ENCODE measurements around the gene MLLT3.

DNA sequence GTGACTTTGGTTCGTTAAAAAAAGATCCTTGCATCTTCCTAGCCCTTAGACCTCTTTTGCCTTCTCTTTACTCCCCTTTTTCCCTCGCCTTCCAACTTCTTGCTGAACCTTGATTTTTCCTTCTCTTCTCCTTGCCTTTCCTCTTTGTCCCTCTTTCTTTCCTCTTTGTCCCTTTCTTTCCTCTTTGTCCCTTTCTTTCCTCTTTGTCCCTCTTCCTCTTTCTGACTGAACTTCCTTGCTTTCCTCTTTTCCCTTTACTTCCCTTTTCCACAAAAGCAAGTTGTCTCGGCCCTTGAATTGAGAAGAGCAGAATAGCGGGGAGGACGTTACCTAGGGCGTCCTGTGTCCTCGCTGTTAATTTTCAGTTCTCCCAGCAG is 1.4 kb upstream of the MLLT3 start:
- TF ChIP-seq GLIS3 (CRISPR knock-in tag; IDR thresholded peaks at IDR 0.05) = no peak
- no peak for TF ChIP-seq ARNTL (CRISPR knock-in tag; IDR thresholded peaks at IDR 0.05; ENCODE audit: borderline replicate concordance, low read depth)
- no peak for TF ChIP-seq ZFP30 (CRISPR knock-in tag; IDR thresholded peaks at IDR 0.05)
- no peak for TF ChIP-seq RARB (CRISPR knock-in tag; IDR thresholded peaks at IDR 0.05)
- TF ChIP-seq PATZ1 (CRISPR knock-in tag; IDR thresholded peaks at IDR 0.05; ENCODE audit: borderline replicate concordance) = no peak
- no peak for TF ChIP-seq TOX (CRISPR knock-in tag; IDR thresholded peaks at IDR 0.05; ENCODE audit: borderline replicate concordance)
- no peak for TF ChIP-seq POU6F1 (CRISPR knock-in tag; IDR thresholded peaks at IDR 0.05; ENCODE audit: borderline replicate concordance, low read depth)
- no peak for TF ChIP-seq ZFP3 (CRISPR knock-in tag; IDR thresholded peaks at IDR 0.05)
- TF ChIP-seq, protein P1, sequence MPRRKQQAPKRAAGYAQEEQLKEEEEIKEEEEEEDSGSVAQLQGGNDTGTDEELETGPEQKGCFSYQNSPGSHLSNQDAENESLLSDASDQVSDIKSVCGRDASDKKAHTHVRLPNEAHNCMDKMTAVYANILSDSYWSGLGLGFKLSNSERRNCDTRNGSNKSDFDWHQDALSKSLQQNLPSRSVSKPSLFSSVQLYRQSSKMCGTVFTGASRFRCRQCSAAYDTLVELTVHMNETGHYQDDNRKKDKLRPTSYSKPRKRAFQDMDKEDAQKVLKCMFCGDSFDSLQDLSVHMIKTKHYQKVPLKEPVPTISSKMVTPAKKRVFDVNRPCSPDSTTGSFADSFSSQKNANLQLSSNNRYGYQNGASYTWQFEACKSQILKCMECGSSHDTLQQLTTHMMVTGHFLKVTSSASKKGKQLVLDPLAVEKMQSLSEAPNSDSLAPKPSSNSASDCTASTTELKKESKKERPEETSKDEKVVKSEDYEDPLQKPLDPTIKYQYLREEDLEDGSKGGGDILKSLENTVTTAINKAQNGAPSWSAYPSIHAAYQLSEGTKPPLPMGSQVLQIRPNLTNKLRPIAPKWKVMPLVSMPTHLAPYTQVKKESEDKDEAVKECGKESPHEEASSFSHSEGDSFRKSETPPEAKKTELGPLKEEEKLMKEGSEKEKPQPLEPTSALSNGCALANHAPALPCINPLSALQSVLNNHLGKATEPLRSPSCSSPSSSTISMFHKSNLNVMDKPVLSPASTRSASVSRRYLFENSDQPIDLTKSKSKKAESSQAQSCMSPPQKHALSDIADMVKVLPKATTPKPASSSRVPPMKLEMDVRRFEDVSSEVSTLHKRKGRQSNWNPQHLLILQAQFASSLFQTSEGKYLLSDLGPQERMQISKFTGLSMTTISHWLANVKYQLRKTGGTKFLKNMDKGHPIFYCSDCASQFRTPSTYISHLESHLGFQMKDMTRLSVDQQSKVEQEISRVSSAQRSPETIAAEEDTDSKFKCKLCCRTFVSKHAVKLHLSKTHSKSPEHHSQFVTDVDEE (CRISPR knock-in tag; IDR thresholded peaks at IDR 0.05) = no peak
- no peak for TF ChIP-seq CSDC2 (CRISPR knock-in tag; IDR thresholded peaks at IDR 0.05)
- TF ChIP-seq ZNF565 (CRISPR knock-in tag; conservative IDR thresholded peaks at IDR 0.05; ENCODE audit: low read depth) = no peak
- no peak for TF ChIP-seq OSR1 (CRISPR knock-in tag; IDR thresholded peaks at IDR 0.05)
- TF ChIP-seq ISL1 (CRISPR knock-in tag; IDR thresholded peaks at IDR 0.05) = no peak

Measured in SK-N-SH treated with all-trans-retinoic acid at 6 μM for 48 hours (cell line).